Measurements from ENCODE around the gene ANKS6. TPM values are rescaled to one million over a fixed set of nuclear protein-coding genes. Genes with fewer than 3 reads are reported as not detected.
A peak's percentile ranks its signal among the peaks of the same experiment; 100 is the strongest.

Gene ANKS6
- total and polyA plus RNA-seq, 8 donors = 10.7 to 75.0 (median 19.5) TPM

DNA sequence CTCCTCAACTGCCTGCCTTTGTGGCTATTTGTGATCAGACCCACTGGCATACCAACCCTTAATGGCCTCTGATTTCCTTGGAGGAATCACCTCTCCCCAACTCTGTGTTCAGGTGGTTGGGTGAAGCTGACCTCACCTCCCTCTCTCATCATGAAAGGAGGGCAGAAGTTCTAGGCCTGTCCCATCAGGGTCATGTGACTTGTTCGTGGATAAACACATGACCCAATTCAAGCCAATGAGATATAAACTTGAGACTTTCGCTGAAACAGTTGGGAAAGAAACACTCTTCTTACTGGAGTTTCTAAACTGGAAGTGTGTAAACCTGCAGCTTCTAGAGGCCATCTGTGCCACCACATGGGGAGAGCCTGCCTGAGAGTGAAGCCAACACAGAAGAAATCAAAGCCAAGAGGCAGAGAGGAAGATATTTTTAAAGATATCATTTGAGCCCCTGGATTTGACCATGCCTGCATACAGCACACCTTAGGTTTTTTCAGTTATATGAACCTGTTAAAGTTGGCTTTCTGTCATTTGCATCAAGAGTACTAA, 93.4 kb downstream of the ANKS6 start:
- TF ChIP-seq POLR2A (IDR thresholded peaks at IDR 0.05) (no peak), EP300 (IDR thresholded peaks at IDR 0.05) (no peak), POLR2AphosphoS5 (IDR thresholded peaks at IDR 0.05) (no peak)
- TF ChIP-seq, protein P1, sequence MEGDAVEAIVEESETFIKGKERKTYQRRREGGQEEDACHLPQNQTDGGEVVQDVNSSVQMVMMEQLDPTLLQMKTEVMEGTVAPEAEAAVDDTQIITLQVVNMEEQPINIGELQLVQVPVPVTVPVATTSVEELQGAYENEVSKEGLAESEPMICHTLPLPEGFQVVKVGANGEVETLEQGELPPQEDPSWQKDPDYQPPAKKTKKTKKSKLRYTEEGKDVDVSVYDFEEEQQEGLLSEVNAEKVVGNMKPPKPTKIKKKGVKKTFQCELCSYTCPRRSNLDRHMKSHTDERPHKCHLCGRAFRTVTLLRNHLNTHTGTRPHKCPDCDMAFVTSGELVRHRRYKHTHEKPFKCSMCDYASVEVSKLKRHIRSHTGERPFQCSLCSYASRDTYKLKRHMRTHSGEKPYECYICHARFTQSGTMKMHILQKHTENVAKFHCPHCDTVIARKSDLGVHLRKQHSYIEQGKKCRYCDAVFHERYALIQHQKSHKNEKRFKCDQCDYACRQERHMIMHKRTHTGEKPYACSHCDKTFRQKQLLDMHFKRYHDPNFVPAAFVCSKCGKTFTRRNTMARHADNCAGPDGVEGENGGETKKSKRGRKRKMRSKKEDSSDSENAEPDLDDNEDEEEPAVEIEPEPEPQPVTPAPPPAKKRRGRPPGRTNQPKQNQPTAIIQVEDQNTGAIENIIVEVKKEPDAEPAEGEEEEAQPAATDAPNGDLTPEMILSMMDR (IDR thresholded peaks at IDR 0.05) = no peak
- intact Hi-C loops (cut with DNase I; ENCODE audit: low total_unique reads) = no loop called here
- WGBS, 5 donors = 68 to 82% (median 72%) methylated on average over 2 of the region's 2 CpGs
- no peak for DNase-seq
- no peaks in the 10 kb centered on the region for H3K36me3 ChIP-seq
- H3K27me3 ChIP-seq = peaks cover 10 to 78% (median 39%) of the 10 kb centered on the region in 3 donors
- H3K4me1 ChIP-seq = peaks cover 9 to 19% (median 12%) of the 10 kb centered on the region in 4 donors
- peaks cover 0 to 12% (median 8%) of the 10 kb centered on the region in 4 donors for H3K9me3 ChIP-seq
- H3K27ac ChIP-seq = no peak overlapping the region
- no peak overlapping the region for H3K4me3 ChIP-seq

DNA sequence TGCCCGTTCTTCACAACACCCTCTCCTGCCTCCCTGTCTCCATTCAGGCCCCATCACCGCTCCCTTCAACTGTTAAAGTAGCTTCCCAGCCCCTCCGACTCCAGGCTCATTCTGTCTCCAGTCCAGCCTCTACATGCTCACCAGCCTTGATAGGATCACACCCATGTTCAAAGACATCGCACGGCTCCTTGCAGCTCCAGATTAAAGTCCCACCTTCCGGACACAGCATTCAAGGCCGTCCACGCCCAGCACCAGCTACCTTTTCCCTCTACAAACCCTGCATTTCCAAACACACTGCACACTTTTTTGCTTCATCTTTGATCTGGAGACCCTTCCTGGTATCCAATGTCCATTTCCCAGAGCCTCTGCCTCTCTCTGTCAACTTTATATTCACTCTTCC, 94.0 kb downstream of the ANKS6 start:
- intact Hi-C loops (cut with DNase I; ENCODE audit: low total_unique reads) = no loop called here
- Histone ChIP-seq H3K27me3 (peaks cover 5 to 77% (median 33%) of the 10 kb centered on the region in 3 donors), H3K4me1 (peaks cover 5 to 14% (median 7%) of the 10 kb centered on the region in 4 donors), H3K4me3 (no peak overlapping the region), H3K27ac (no peak overlapping the region), H3K36me3 (no peaks in the 10 kb centered on the region), H3K9me3 (peaks cover 0 to 12% (median 8%) of the 10 kb centered on the region in 4 donors)
- TF ChIP-seq EP300 (IDR thresholded peaks at IDR 0.05) = no peak
- TF ChIP-seq, protein P1 (IDR thresholded peaks at IDR 0.05) = no peak
- TF ChIP-seq POLR2A (IDR thresholded peaks at IDR 0.05) = no peak
- no peak for TF ChIP-seq POLR2AphosphoS5 (IDR thresholded peaks at IDR 0.05)
- 71 to 96% (median 77%) methylated on average over 8 of the region's 8 CpGs for WGBS, 5 donors
- DNase-seq = no peak

GRCh38 chr9:98701576-98701975, 94.8 kb downstream of the ANKS6 start:
- no peak overlapping the region for H3K4me3 ChIP-seq
- H3K9me3 ChIP-seq = peaks cover 0 to 12% (median 8%) of the 10 kb centered on the region in 4 donors
- peaks cover 0 to 6% (median 0%) of the 10 kb centered on the region in 4 donors for H3K4me1 ChIP-seq
- H3K27me3 ChIP-seq = peaks cover 0 to 76% (median 25%) of the 10 kb centered on the region in 3 donors
- WGBS, 5 donors = 38 to 56% (median 43%) methylated on average over 7 of the region's 7 CpGs
- DNase-seq = peak in 1 of 2 donors; percentile 46
- no peaks in the 10 kb centered on the region for H3K36me3 ChIP-seq
- TF ChIP-seq EP300 (IDR thresholded peaks at IDR 0.05) = no peak
- TF ChIP-seq, protein P1 (IDR thresholded peaks at IDR 0.05) = no peak
- TF ChIP-seq POLR2A (IDR thresholded peaks at IDR 0.05) = no peak
- TF ChIP-seq POLR2AphosphoS5 (IDR thresholded peaks at IDR 0.05) = no peak
- intact Hi-C loops (cut with DNase I; ENCODE audit: low total_unique reads) = no loop called here
- no peak overlapping the region for H3K27ac ChIP-seq

DNA sequence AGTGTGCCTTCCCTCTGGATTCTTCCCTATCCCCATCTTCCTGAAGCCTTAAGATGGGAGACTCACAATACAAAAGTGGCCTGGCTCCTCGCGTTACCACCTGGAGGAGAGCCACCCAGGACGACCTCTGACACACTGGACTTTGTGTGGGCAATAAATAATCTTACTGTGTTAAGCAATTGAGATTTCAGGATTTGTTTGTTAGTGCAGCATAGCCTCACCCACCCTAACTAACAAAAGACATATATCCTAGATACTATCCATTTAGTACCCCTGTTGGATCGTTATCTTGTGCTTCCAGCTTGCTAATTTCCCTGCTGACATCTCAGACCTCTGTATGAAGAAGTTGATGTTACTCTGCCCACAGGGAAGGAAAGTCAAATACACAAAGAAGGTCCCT, 95.6 kb downstream of the ANKS6 start:
- intact Hi-C loops (cut with DNase I; ENCODE audit: low total_unique reads) = no loop called here
- peaks cover 0 to 12% (median 8%) of the 10 kb centered on the region in 4 donors for H3K9me3 ChIP-seq
- TF ChIP-seq, protein P1 (IDR thresholded peaks at IDR 0.05) = no peak
- TF ChIP-seq EP300 (IDR thresholded peaks at IDR 0.05) (no peak), POLR2A (IDR thresholded peaks at IDR 0.05) (no peak), POLR2AphosphoS5 (IDR thresholded peaks at IDR 0.05) (no peak)
- no peaks in the 10 kb centered on the region for H3K36me3 ChIP-seq
- H3K4me3 ChIP-seq = no peak overlapping the region
- H3K27me3 ChIP-seq = peaks cover 0 to 76% (median 19%) of the 10 kb centered on the region in 3 donors
- DNase-seq = no peak
- WGBS, 5 donors = 46 to 62% (median 55%) methylated on average over 4 of the region's 4 CpGs
- H3K27ac ChIP-seq = no peak overlapping the region
- H3K4me1 ChIP-seq = peaks cover 0 to 6% (median 0%) of the 10 kb centered on the region in 4 donors

Data from stomach (tissue), 9 donors.